ENCODE data around the gene MTCH1.

DNA sequence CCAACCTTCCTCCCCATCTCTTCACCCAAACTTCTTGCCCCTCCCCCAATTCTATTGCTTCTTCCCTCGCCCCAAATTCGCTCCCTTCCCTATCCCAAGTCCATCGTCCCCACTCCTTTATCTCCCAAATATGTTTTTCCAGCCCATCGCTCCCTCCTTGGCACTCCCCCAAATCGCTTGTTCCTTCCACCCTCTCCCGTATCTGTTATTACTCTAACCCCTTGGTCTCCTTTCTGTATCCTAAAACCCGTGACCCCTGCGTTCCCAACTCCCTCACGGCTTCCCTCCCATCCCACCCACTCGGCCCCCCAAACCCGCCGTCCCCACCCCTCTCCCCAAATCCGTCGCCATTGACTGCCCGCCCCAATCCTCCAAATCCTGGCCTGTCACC, 584 bp downstream of the MTCH1 start:
- TF ChIP-seq, protein P1, sequence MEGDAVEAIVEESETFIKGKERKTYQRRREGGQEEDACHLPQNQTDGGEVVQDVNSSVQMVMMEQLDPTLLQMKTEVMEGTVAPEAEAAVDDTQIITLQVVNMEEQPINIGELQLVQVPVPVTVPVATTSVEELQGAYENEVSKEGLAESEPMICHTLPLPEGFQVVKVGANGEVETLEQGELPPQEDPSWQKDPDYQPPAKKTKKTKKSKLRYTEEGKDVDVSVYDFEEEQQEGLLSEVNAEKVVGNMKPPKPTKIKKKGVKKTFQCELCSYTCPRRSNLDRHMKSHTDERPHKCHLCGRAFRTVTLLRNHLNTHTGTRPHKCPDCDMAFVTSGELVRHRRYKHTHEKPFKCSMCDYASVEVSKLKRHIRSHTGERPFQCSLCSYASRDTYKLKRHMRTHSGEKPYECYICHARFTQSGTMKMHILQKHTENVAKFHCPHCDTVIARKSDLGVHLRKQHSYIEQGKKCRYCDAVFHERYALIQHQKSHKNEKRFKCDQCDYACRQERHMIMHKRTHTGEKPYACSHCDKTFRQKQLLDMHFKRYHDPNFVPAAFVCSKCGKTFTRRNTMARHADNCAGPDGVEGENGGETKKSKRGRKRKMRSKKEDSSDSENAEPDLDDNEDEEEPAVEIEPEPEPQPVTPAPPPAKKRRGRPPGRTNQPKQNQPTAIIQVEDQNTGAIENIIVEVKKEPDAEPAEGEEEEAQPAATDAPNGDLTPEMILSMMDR (IDR thresholded peaks at IDR 0.05), result no peak
- TF ChIP-seq POLR2A (IDR thresholded peaks at IDR 0.05), result no peak
